HG02852 (cell line): ENCODE results near the gene AP1G1.

Source experiments
- ATAC-seq: cut with Tn5 transposase; IDR thresholded peaks from one replicate; pipeline ENCODE4 v1.9.1; 2021; ENCODE audit warnings: mild to moderate bottlenecking, moderate library complexity; ENCODE audit not compliant: unreplicated experiment

AP1G1 gene

DNA sequence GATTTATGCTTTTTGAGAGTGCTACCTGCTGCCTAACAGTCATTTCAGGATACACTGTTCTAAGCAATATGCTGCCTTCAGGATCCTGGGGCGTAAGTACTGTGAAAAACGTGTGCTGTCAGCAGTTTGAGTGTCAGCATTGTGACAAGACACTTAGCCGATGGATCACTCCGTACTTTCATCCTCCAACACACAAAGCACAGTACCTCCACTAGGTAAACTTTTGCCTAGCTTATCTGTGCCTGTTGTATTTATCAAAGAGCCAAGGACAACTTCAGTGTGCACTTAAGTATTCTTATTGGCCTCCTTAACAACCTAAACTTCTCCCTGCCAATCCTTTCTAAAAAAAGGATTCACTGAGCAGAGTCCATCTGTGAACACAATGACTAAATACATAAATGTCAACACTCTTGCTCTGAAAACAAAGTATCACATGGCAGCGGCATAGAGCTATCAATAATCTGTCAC, 50.3 kb downstream of the AP1G1 start:
- no peak for ATAC-seq

DNA sequence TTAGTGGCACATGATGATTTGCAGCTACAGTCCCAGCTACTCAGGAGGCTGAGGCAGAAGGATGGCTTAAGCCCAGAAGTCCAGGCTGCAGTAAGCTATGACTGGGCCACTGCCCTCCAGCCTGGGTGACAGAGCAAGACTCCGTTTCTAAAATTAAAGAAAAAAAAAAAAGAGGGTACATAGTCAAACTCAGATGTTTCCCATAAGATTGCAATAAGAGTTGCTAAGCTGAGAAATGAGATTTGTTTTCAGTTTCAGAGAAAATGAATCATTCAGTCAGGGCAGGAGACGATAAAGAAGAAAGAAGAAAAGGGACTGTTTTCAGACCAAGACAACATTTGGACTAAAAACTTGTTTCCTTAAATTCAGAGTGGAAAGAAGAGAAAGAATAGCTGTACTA, 54.0 kb downstream of the AP1G1 start:
- ATAC-seq: no peak

DNA sequence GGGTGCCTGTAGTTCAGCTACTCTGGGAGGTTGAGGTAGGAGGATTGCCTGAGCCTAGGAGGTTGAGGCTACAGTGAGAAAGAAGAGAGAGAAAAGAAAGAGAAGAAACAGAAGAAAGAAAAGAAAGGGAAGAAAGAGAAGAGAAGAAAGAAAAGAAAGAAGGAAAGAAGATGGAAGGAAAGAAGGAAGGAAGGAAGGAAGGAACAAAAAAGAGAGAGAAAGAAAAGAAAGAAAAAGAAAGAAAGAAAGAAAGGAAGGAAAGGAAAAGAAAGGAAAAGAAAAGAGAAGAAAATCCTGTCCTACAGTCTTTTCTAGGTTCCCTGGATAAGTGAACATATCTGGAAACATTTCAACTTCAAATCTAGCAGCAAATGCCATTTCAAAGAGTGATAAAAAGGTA, 54.5 kb downstream of the AP1G1 start:
- ATAC-seq: no peak

DNA sequence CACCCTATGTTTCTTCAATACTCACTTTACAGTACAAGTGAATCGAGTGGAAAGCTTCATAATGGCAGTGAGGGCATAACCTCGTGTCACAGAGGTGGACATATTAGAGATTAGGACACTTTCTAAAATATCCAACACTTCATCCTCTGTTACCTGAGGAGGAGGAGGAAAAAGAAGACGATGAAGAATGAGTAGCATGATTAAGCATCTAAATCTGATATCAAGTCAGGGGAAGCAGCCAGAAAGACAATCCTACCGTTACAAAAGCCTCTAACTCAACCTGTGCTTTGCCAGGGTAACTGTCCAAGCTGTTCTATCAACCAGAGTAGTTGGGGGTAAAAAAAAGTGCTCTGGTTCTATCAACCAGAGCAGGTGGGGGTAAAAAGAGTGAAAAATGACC, 60.4 kb downstream of the AP1G1 start:
- no peak for ATAC-seq

DNA sequence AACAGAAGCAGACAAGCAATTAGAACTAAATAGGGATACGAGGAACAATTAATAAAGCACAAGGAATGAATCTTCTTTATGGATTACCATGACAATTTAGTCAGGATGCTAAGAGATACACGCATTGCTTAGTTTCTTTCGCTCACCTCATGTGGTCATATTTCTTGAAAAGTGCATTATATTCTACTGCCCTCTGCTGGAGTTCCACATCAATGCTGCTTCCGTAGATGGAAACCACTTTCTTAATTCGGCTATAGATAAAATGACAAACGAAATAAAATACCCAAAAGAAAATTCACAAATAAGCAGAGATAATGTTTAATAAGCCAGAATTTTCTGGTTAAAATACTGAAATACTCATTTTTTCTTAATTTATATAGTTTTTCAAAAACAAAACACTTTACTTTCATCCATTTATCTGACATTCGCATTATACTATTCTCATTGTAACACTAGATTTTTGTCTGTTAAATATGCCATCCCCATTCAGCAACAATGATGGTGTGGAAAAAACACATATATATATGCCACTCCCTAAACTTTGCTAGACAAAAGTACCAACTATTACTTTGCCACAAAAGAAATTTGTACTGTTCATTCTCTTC, 62.1 kb downstream of the AP1G1 start:
- no peak for ATAC-seq

DNA sequence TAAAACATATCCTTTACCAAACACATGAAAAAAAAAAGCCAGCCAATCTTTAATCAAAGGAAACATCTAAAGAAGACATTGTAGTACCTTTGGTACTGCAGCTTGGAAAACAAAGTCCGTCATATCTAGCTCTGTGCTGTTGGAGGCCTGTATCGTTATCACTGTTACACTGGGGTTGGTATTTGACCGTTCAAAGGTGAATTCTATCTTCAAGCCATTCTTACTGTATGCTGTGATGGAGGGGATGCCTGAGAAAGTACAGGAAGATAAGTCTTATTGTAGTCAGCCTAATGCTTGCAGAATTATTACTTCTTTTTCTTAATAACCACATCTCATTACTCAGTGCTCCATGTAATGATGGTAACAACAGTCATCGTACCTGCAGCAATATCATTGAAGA, 69.8 kb downstream of the AP1G1 start:
- ATAC-seq: no peak

DNA sequence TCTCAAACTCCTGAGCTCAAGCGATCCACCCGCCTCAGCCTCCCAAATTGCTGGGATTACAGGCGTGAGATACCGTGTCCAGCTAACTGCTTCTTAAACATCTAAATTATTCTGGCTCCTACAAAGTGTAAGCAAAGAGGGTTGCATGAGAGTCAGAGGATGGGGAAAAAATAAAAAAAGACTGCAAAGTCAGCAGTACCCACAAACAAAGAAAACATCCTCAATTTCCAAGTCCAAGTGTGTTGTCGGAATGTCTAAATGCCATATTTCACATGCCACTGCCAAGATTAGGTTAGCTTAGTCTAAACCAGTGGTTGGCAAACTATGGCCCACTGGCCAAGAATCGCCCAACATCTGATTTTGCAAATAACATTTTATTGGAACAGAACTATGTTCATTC, 71.1 kb downstream of the AP1G1 start:
- ATAC-seq: no peak

DNA sequence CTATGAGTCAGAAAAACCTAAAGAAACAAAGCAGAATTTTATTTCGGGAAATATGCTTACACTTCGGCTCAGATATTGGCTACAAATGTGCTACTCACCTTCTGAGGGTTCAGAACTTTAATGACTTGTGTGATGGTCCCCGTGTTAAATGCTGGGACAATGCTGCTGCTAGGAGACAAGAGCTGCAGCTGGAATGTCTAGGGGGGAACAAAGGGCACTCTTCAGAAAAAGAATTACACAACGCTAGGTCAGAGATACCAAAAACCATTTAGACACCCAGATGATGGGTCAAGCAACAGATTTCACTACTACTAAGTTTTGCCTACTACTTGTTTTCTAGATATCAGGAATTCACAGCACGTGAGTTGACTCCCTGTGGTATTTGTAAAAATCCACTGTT, 74.1 kb downstream of the AP1G1 start:
- ATAC-seq: no peak

DNA sequence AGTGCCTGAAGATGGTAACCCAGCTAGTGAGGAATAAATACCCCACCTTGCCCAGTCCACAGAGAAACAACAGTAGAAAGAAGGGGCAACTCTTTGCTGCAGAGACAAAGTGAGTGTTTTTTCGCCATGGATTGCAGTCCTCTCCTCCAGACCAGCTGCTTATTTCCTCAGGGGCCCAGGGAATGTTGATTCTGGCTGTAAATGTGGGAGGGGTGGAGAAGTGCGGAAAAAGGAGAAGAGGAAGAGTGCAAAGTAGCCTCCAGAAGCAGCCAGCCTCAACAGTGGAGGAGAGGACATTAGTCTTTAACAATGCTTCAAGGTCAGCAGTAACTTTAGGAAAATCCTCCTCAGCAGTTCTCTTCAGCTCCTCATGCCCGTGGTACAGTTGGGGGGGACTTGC, 76.0 kb downstream of the AP1G1 start:
- no peak for ATAC-seq

DNA sequence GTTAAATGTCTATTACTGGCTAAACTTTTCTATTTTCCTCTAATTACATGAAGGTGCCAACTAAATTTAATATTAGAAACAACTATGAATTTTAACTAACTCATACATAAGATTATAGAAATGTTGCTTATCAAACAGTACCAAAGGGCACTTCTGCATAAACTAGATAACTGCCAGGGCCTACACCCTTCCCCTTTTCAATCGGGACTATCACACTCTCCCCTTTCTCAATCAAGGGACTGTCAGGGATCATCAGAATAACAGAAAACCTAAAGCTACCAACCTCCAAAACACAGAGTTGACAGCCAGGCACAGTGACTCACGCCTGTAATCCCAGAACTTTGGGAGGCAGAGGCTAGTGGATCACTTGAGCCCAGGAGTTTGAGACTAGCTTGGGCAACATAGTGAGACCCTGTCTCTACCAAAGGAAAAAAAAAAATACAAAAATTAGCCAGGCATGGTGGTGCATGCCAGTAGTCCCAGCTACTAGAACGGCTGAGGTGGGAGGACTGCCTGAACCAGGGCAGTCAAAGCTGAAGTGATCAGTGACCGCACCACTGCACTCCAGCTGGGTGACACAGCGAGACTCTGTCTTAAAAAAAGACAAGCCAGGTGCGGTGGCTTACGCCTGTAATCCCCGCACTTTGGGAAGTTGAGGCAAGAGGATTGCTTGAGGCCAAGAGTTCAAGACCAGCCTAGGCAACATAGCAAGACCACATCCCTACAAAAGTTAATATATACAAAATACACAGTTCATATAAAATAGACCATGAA, 80.9 kb downstream of the AP1G1 start:
- ATAC-seq: no peak

DNA sequence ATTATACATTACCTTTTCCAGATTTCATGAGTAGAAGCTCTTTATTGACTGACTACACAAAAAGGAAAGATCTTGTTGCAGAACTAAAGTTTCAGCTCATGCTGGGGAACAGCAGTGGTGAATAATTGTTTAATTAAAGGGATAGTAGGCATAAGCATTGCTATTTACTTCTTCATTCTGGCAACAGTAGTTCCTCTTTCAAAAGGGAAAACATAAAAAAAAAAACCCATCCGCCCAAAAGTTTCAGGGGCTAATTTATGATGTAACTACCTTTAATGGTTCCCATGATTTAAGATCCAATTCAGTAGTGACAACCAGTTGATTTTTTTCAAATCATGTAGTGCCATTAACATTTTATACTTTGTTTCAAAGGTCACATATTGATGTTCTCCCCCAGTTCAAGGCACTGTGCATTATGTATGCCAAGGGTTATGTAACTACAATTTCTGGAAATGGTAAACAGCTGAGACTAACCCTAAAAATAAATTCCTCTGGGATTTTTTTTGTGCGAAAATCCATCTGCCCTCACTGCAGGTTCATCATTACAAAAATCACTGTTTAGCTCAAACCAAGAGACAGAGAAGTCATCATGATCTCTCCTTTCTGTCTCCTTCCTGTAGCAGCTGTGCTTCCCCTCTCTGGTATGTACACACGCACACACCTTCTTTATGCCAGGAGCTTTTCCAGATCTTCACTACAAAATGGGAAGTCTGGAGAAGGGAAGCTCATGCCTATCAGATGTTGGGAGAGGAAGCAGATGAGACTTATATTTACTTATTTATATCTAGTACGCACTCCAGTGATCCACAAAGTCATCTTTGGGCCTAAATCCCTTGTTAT, 81.9 kb downstream of the AP1G1 start:
- ATAC-seq: no peak

DNA sequence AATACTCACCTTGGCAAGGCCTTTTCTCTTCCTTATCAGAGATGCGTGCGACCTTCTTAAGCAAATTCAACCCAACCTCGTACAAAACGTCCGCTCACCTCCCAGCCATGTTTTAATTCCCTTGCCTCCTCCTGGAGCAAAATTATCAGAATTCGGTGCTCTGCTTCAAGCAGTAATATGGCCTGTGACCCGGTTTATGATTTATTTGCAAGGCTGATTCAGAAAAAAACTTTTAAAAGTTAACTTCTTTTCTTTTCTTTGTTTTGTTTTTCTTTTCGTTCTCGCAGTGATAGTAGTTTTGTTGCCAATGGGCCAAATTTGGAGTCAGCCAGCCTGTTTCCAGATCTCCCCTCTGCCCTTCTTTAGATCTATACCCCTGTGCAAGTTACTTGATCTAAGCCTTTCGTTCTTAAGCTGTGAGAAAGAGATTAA, 84.3 kb downstream of the AP1G1 start, which contains the start of gene PHLPP2:
PHLPP2 (minus strand) TSS at position 382 of the 432 bp plus-strand sequence. CDS start 9,906 bp downstream, outside the sequence.
- no peak for ATAC-seq

DNA sequence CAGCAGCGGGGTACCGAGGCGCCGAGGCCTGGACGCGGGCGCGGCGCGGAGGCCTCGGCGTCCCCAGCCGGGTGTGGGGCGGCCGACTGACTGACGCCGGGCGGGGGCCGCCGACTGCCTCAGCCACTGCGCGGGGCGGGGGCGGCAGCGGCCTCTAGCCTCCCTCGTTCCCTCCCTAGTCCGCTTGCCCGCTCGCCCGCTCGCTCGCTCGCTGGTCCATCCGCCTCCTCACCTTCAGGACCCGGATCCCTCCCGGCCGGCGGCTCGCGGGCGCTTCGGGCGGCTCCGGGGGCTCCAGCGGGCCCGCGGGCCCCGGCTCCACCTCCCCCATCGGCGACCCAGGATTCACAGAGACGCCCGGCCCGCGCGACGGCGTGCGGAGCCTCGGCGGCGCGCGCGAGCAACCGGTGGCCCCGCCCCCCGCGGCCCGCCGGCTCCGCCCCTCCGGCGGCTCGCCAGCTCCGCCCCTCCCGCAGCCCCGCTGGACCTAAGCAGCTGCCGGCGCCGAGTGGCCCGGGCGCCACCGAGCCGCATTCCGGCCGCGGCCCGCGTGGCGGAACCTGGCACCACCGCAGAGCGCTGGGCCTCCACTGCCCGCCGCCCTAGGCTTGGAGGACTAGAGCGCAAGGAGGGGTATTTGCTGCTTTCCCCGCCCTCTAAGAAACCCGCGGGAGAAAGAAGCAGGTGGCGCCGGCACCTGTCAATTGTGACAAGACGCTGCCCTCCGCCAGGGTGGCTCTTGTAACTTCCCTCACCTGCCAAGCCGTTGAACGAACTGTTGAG, 84.9 kb downstream of the AP1G1 start:
- ATAC-seq: peak; percentile 74

DNA sequence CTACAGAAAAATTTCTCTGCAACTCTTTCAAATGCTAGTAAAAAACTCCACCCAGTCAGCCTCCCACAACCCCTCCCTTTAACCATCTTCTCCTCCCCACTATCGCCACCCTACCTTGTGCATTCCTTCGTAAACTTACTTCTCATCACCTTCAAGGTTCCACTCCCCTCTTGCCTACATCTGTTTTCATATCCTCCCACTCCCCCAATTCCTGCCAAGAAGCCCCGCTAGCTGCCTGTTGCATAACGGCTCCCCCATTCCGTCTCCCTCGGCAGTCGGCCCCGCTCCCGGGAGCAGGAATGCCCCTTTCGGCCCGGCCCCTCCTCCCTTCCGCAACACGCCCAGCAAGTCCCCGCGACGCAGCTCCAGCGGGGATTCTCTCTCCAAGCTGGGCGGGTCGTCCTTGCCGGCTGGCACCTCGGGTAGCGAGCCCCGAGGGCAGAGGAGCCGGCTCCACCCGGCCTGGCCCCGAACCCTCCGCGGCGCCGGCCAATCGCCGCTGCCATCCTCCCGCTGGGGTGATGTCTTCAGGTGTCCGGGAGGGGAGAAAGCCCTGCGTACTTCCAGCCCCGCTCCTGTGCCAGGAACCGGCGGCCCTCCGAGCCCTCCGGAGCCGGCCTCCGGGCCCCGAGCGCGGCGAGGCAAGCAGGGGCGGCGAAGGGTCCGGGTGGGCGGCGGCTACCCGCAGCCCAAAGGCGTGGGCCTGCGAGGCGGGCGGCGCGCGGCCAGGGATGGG, 85.7 kb downstream of the AP1G1 start:
- peak; percentile 34 for ATAC-seq

DNA sequence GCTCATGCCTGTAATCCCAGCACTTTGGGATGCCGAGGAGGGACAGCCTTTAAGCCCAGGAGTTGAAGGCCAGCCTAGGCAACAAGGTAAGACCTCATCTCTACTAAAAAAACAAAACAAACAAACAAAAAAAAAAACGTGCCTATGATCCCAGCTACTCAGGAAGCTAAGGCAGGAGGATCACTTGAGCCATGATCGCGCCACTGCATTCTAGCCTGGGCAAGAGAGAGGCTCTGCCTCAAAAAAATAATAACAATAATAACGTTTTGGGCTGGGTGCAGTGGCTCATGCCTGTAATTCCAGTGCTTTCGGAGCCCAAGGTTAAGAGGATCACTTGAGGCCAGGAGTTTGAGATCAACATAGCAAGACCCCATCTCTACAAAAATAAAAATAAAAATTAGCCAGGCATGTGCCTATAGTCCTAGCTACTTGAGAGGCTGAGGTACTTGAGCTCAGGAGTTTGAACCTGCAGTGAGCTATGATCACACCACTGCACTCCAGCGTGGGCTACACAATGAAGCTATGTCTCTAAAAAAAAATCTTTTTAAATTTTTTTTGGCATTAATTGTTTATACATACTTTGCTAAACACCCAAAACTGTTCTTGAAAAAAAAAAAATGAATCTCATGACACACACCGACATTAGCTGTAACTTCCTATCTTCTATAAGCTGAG, 87.4 kb downstream of the AP1G1 start:
- ATAC-seq: no peak

DNA sequence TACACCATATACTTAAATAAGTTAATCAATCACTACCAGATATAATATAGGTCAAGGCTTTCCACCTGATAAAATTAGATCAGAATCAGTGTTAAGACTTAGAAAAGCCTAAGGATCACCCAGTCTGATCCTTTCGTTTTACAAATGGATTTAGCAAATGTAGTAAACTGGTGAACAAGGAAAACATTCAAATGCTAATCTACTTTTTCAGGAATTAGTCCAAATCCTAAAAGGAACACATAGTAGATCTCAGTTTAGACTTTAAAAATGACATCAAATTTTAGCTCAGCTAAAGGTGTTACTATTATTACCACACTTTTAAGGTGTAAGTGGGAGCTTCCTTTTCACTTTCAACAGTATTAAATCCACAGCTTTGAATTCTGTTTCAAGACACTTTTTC, 96.1 kb downstream of the AP1G1 start:
- no peak for ATAC-seq

DNA sequence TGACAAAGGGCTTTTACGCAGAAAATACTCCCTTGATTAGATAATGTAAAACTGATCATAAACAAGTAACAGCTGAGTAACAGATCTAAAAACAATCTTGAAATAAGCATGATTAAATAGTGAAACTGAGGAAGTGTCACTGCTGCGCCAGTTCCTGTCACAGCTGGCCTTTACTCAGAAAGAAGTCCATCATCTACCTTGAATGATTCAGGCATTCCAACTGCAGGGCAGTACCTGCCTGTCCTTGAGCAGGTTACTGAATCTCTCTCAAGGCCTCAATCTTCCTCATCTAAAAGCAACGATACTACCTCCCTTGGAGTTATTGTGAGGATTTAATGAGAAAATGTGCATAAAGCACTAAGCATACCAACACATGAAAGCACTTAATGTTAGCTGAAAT, 96.8 kb downstream of the AP1G1 start:
- no peak for ATAC-seq

DNA sequence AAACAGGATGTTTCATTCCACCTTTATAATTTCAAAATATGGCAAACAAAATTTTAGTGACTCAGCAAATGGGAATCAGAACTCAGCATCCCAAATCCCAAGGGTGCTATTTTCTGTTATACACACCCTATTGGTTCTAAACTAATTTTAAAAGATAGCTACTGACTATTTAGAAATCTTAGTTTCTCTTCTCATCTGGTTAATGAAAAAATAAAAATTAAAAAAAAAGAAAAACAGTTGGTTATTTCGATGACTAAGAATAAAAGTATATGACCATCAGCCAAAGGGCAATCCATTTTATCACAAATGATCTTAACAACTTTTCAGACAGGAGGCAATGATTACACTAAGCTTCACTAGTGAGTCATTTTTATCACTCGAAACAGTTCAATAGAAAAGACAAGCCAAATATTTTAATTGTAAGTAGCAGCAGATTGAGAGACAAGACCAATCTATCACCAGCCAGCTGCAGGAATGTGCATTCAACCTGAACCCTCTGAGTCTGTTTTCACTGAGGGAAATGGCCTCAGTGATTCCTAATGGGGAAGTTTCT, 99.3 kb downstream of the AP1G1 start:
- no peak for ATAC-seq

DNA sequence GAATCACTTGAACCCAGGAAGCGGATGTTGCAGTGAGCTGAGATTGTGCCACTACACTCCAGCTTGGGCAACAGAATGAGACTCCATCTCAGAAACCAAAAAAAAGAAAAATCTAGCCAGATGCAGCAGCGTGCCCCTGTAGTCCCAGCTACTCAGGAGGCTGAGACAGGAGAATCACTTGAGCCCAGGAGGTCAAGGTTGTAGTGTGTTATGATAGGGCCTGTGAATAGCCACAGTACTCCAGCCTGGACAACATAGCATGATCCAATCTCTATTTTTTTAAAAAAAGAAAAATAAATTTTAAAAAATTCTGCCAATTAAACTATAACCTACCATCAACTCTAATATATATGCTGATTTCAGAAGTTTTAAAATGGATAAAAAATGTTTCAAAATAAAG, 99.9 kb downstream of the AP1G1 start:
- ATAC-seq: no peak
